GM18951 (cell line): Measurements from ENCODE around the gene MAPK13.

ENCODE experiments used
- POLR2A ChIP-seq: IDR thresholded peaks from 4 replicates; pipeline ENCODE4 v1.6.1; 2011; ENCODE audit warnings: mild to moderate bottlenecking; ENCODE audit not compliant: insufficient read length, insufficient read depth; ENCODE audit errors: extremely low read depth
- in situ Hi-C: fragments of 300-500 bp; cut with MboI; formaldehyde crosslinking; loops from one replicate; pipeline ENCODE4 v1.12.0; 2022; ENCODE audit warnings: low sequenced_read_pairs, mixed read lengths, inconsistent platforms; ENCODE audit not compliant: unreplicated experiment

Gene MAPK13

DNA sequence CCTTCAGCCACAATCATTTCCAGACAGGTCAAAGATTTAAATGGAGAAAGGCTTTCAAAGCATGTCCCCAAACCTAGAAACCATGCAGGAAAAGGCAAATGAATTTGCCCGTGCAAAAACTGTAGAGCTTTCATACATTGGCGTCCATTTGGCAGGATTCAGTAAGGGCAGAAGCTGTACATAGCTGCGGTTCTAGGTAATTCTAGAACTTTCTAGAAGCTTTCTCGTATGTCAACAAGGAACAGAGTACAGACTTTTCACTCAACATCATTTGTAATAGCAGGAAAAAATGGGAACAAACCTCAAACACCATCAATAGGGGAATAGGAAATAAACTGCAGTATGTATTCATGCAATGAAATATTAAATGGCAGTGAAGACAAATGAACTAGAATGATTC is 11.1 kb upstream of the MAPK13 start:
- TF ChIP-seq POLR2A: no peak
- in situ Hi-C loops: no loop called here

DNA sequence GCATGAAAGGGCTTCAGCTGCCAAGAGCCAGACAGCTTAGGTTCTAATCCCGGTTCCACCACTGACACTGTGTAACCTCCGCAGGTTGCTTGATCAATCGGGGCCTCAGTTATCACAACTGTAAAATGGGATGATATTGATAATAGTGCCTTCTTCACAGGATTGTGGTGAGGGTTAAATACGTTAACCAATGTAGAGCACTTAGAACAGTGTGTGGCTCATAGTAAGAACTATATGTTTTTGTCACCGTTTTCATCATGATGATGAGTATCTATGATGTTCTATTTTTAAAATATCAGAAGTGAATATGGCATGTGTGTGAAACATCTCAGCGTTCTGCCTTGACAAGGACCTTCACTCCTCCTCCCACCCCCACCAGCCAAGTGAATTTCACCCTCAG is 10.3 kb upstream of the MAPK13 start:
- TF ChIP-seq POLR2A: no peak
- in situ Hi-C loops: loop anchor here (10.0 kb wide), 1 partner anchor 75 kb away; the partner anchor contains the start of gene BRPF3

DNA sequence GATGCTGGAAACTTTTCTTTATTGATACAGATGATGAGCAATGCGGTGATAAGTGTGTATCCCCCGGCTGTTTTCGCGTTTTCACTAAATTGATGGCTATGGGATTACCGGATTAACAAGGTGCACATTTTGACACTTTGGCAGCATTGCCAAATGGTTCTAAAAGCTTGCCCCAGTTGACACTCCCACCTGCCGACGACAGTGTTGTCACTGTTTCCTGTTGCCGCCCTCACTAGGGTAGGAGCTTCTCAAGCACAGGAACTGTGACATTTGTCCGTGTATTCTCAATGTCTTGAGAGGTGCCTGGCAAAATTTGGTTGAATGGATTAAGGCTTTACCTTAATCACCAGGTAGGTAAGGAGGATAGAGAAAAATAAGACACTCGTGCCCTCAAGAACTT is 9.8 kb upstream of the MAPK13 start:
- in situ Hi-C loops: loop anchor here (10.0 kb wide), 1 partner anchor 74 kb away; the partner anchor contains the start of gene BRPF3
- no peak for TF ChIP-seq POLR2A

GRCh38 chr6:36120979-36121786 is 9.1 kb upstream of the MAPK13 start:
- no peak for TF ChIP-seq POLR2A
- in situ Hi-C loops: loop anchor here (10.0 kb wide), 1 partner anchor 74 kb away; the partner anchor contains the start of gene BRPF3

GRCh38 chr6:36121787-36122494 is 8.4 kb upstream of the MAPK13 start:
- no peak for TF ChIP-seq POLR2A
- in situ Hi-C loops: loop anchor here (10.0 kb wide), 1 partner anchor 73 kb away; the partner anchor contains the start of gene BRPF3

GRCh38 chr6:36122495-36123269 is 7.6 kb upstream of the MAPK13 start:
- in situ Hi-C loops: loop anchor here (10.0 kb wide), 1 partner anchor 72 kb away; the partner anchor contains the start of gene BRPF3
- no peak for TF ChIP-seq POLR2A

DNA sequence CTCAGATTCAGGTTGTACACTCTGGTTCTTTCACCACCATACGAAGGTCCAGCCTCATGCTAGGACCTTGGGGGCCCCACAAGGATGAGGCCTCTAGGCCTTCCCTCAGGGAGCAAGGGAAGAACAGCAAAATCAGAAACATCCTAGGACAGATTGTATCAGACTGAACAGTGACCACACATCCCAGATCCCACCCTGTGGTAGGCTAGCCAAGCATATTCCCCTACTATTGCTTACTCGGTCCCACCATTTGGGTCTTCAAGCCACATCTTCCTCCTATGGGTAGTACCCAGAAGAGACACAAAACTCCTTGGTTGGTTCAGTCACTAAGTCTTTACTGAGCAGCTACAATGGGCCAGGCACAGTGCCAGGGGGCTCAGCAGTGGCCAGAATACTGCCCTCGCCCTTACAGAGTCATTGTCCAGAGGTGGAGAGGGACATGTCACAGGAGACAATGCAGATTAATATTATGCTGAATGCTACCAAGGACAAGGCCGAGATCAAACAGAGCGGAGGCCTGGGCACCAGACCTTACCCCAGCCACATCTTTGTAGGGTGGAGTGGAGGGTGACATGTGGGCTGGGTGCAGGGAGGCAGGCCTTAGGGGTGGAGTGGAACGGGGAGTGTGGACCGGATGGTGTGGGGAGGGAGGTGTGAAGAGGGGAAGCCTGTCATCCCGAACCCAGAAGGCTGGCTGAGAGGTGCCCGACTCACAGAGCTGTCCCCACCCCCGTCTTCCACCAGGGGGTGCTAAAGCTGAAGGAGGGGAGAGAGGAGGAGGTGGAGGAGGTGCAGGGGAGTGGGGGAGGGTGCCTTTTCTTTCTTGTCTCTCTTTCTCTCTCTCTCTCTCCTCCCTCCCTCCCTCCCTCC is 6.8 kb upstream of the MAPK13 start:
- in situ Hi-C loops: loop anchor here (10.0 kb wide), 1 partner anchor 71 kb away; the partner anchor contains the start of gene BRPF3
- no peak for TF ChIP-seq POLR2A

DNA sequence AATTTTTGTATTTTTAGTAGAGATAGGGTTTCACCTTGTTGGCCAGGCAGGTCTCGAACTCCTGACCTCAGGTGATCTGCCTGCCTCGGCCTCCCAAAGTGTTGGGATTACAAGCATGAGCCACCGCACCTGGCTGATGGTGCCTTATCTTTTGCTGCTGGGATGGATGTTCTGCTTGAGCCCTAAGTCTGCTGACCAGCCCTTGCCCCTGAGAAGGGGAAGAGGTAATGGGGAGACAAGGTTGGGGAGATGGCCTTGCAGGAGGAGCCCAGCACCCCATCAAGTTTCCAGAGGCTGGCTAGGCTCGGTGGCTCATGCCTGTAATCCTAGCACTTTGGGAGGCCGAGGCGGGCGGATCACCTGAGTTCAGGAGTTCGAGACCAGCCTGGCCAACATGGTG is 6.0 kb upstream of the MAPK13 start:
- in situ Hi-C loops: loop anchor here (10.0 kb wide), 1 partner anchor 70 kb away; the partner anchor contains the start of gene BRPF3

GRCh38 chr6:36124881-36125280 is 5.4 kb upstream of the MAPK13 start:
- in situ Hi-C loops: loop anchor here (10.0 kb wide), 1 partner anchor 70 kb away; the partner anchor contains the start of gene BRPF3
- TF ChIP-seq POLR2A: no peak

DNA sequence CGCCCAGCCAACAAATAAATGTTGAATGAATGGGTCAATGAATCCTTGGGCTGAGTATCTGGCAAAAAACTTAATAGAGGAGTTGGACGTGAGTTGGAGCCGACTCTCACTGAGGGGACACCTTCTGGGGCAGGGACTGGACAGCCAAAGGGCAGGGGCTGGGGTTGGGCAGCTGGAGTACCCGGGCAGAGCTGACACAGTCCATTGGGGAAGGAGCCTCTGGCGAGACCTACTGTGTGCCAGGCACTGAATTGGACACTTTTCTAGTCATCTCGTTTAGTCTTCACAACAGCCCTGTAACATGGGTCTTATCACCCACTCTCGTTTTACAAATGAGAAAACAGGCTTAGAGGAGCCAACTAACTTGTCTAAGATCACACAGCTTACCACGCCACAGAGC is 4.7 kb upstream of the MAPK13 start:
- TF ChIP-seq POLR2A: no peak
- in situ Hi-C loops: loop anchor here (10.0 kb wide), 1 partner anchor 69 kb away; the partner anchor contains the start of gene BRPF3

- in situ Hi-C loops: loop anchor here (10.0 kb wide), 1 partner anchor 69 kb away; the partner anchor contains the start of gene BRPF3
These were observed 4.2 kb upstream of the MAPK13 start for GRCh38 chr6:36126121-36126520.

More at GRCh38 chr6:36126121-36126520, 4.2 kb upstream of the MAPK13 start:
- no peak for TF ChIP-seq POLR2A
